HepG2 (cell line): ENCODE measurements around the gene ATP2B2.

Source experiments
- CEBPB ChIP-seq: IDR thresholded peaks from 2 replicates; pipeline ENCODE4 v1.6.1; 2011; ENCODE audit warnings: low read depth, low read length, improper control_type of control experiment, borderline replicate concordance
- EP300 ChIP-seq, 3 experiments: sonication (generic) in 1 of 3; formaldehyde crosslinking in 1 of 3; IDR thresholded peaks; 2 replicates each; pipeline versions ENCODE4 v1.5.1 to v1.6.1; 2011 to 2020; ENCODE audit warnings: low read depth in 2 of 3, low read length in 2 of 3, borderline replicate concordance in 1 of 3, improper control_type of control experiment in 1 of 3, mild to moderate bottlenecking in 1 of 3, missing genetic modification reagents in 1 of 3, moderate library complexity in 1 of 3
- MLLT10 ChIP-seq: sonication (generic); formaldehyde crosslinking; IDR thresholded peaks from 2 replicates; pipeline ENCODE4 v1.4.0; 2020; ENCODE audit warnings: missing genetic modification reagents
- NCOR1 ChIP-seq: fragments of 200-600 bp; sonication (generic); IDR thresholded peaks from 2 replicates; pipeline ENCODE4 v1.7.0; 2017; ENCODE audit warnings: antibody characterized with exemption, low read length, borderline replicate concordance
- RFX5 ChIP-seq: IDR thresholded peaks from 2 replicates; pipeline ENCODE4 v1.6.1; 2011; ENCODE audit warnings: low read depth, low read length, improper control_type of control experiment
- RNF2 ChIP-seq: fragments of 450-650 bp; conservative IDR thresholded peaks from 2 replicates; pipeline ENCODE4 v1.6.1; 2016; ENCODE audit warnings: low read depth
- SAFB2 ChIP-seq: sonication (generic); formaldehyde crosslinking; IDR thresholded peaks from 2 replicates; pipeline ENCODE4 v1.5.1; 2020; ENCODE audit warnings: missing genetic modification reagents, low read depth, mild to moderate bottlenecking, borderline replicate concordance
- ZBTB8A ChIP-seq: sonication (generic); formaldehyde crosslinking; IDR thresholded peaks from 2 replicates; pipeline ENCODE4 v1.4.0; 2020; ENCODE audit warnings: mild to moderate bottlenecking, low read depth, missing genetic modification reagents, borderline replicate concordance
- ZNF7 ChIP-seq: IDR thresholded peaks from 2 replicates; pipeline ENCODE4 v1.6.1; 2016; ENCODE audit warnings: missing biosample characterization, missing genetic modification reagents
- TF ChIP-seq, protein P1 (sequence below): sonication (generic); formaldehyde crosslinking; IDR thresholded peaks from 2 replicates; pipeline ENCODE4 v1.5.0; 2020; ENCODE audit warnings: missing genetic modification reagents
- TF ChIP-seq, protein P2 (sequence below): sonication (generic); formaldehyde crosslinking; IDR thresholded peaks from 2 replicates; pipeline ENCODE4 v1.5.0; 2020; ENCODE audit warnings: mild to moderate bottlenecking, missing genetic modification reagents
- TF ChIP-seq, protein P3 (sequence below): sonication (generic); formaldehyde crosslinking; IDR thresholded peaks from 2 replicates; pipeline ENCODE4 v1.4.0; 2020; ENCODE audit warnings: missing genetic modification reagents

DNA sequence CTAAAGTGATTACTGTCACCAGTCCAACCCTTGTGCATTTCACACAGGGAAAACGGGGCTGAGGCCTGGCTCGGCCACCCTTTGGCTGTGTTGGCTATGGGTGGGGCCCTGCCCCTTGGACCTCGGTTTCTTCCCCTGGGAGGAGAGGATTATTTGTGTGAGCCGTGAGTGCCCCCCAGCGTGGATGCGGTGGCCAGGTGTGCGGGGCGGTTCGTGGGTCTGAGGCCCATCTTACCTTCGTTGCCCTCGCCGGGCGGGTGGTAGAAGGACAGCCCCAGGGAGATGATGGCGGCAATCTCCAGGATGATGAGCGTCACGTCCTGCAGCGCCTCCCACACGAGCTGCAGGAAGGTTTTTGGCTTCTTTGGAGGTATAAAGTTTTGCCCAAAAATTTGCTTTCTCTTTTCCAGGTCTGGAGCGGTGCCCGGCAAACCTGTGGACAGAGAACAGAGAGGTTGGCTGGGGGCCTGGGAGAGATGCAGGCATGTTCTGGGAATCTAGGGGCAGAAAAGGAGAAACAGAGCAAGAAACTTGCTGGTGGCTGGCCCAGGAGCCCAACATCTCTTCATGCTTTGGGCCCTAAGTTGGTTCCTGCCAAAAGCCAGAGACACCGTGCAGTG, 94.9 kb downstream of the ATP2B2 start:
- TF ChIP-seq RFX5 = no peak
- no peak for TF ChIP-seq MLLT10 (CRISPR knock-in tag)
- TF ChIP-seq ZBTB8A (CRISPR knock-in tag) = no peak
- TF ChIP-seq, protein P1, sequence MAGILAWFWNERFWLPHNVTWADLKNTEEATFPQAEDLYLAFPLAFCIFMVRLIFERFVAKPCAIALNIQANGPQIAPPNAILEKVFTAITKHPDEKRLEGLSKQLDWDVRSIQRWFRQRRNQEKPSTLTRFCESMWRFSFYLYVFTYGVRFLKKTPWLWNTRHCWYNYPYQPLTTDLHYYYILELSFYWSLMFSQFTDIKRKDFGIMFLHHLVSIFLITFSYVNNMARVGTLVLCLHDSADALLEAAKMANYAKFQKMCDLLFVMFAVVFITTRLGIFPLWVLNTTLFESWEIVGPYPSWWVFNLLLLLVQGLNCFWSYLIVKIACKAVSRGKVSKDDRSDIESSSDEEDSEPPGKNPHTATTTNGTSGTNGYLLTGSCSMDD (CRISPR knock-in tag) = no peak
- no peak for TF ChIP-seq NCOR1
- TF ChIP-seq, protein P2, sequence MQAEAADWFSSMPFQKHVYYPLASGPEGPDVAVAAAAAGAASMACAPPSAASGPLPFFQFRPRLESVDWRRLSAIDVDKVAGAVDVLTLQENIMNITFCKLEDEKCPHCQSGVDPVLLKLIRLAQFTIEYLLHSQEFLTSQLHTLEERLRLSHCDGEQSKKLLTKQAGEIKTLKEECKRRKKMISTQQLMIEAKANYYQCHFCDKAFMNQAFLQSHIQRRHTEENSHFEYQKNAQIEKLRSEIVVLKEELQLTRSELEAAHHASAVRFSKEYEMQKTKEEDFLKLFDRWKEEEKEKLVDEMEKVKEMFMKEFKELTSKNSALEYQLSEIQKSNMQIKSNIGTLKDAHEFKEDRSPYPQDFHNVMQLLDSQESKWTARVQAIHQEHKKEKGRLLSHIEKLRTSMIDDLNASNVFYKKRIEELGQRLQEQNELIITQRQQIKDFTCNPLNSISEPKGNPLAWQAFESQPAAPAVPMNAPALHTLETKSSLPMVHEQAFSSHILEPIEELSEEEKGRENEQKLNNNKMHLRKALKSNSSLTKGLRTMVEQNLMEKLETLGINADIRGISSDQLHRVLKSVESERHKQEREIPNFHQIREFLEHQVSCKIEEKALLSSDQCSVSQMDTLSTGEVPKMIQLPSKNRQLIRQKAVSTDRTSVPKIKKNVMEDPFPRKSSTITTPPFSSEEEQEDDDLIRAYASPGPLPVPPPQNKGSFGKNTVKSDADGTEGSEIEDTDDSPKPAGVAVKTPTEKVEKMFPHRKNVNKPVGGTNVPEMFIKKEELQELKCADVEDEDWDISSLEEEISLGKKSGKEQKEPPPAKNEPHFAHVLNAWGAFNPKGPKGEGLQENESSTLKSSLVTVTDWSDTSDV (CRISPR knock-in tag) = no peak
- no peak for TF ChIP-seq SAFB2
- TF ChIP-seq ZNF7 (CRISPR knock-in tag) = no peak
- TF ChIP-seq, protein P3, sequence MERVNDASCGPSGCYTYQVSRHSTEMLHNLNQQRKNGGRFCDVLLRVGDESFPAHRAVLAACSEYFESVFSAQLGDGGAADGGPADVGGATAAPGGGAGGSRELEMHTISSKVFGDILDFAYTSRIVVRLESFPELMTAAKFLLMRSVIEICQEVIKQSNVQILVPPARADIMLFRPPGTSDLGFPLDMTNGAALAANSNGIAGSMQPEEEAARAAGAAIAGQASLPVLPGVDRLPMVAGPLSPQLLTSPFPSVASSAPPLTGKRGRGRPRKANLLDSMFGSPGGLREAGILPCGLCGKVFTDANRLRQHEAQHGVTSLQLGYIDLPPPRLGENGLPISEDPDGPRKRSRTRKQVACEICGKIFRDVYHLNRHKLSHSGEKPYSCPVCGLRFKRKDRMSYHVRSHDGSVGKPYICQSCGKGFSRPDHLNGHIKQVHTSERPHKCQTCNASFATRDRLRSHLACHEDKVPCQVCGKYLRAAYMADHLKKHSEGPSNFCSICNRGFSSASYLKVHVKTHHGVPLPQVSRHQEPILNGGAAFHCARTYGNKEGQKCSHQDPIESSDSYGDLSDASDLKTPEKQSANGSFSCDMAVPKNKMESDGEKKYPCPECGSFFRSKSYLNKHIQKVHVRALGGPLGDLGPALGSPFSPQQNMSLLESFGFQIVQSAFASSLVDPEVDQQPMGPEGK (CRISPR knock-in tag) = no peak
- TF ChIP-seq CEBPB = no peak
- TF ChIP-seq EP300 (IDR thresholded peaks at IDR 0.05; ENCODE audit: low read depth in 2 of 2, low read length in 2 of 2) = no peak
- TF ChIP-seq EP300 (CRISPR knock-in tag; IDR thresholded peaks at IDR 0.05; ENCODE audit: borderline replicate concordance) = no peak
- no peak for TF ChIP-seq RNF2
